CD4-positive, alpha-beta T cell treated with Interleukin-17A for 4 hours (primary cell): ENCODE data around the gene FUT9.
"Not testable (repeated sequence)": the region's sequence is repeated elsewhere in the genome, so short reads cannot be mapped to it uniquely, and the experiment has no call there.

Experiments
- DNase-seq: peaks from one replicate; pipeline ENCODE4 v3.0.0-alpha.2; 2020; ENCODE audit warnings: mixed read lengths

FUT9 gene

DNA sequence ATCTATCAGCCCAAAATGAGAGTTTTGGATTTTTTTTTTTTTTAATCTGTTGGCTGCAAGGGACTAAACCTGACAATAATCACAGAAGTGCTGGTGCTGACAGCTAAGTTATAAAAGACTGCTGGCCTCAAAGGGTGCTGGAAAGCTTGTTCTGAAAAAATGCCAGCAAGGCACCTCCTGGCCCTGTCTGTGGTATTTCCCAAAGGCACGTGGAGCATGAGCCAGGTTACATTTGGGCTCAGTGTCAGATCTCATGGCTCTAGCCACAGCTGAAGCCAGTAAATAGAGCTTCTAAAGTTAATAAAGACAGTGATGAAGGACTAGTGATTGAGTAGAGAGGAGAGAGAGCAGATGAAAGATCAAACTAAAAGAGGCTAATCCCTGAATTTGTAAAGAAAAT lies 178.9 kb downstream of the FUT9 start:
- no peak for DNase-seq

DNA sequence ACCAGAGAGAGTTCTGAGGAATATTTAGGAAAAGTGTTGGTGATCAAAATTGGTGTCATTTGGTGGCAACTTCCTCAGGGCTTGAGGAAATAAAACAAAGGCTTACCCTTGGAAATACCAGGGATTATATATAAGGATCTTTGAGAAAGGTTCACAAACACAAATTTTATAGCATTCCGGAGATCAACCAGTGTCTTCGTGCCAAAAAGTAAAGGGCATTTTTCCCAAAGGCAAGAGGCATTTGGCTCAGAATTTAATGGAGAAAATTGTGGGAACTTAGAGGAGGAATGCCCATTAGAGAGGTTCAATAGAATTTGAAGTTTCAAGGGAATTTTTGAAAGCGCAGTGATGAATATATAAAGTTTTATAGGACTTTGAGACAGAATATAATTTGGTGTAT lies 179.5 kb downstream of the FUT9 start:
- DNase-seq = no peak

DNA sequence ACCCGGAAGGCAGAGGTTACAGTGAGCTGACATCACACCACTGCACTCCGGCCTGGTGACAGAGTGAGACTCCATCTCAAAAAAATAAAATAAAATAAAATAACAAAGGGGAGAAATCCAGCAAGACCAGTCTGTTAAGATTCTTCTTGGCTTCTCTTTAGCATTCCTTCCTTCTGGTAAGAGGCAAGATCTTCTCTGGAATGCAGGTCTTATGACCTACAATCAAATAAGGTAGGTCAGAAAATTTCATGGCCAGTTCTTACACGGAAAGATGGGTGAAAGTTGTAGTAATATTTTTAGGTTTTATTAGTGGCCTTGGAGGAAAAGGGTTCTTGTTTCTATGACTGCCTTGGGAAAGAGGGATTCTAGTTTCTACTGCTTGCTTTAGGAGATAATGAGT lies 180.9 kb downstream of the FUT9 start:
- no peak for DNase-seq

DNA sequence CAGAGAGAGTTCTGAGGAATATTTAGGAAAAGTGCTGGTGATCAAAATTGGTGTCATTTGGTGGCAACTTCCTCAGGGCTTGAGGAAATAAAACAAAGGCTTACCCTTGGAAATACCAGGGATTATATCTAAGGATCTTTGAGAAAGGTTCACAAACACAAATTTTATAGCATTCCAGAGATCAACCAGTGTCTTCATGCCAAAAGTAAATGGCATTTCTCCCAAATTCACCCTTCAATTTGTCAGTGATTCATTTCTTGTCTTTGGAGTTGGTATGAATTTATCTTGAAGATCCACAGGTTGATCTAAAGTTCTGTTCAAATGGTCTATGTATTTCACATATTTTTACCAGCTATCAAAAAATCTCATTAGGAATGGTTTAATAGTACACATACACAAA lies 181.5 kb downstream of the FUT9 start:
- DNase-seq = no peak

DNA sequence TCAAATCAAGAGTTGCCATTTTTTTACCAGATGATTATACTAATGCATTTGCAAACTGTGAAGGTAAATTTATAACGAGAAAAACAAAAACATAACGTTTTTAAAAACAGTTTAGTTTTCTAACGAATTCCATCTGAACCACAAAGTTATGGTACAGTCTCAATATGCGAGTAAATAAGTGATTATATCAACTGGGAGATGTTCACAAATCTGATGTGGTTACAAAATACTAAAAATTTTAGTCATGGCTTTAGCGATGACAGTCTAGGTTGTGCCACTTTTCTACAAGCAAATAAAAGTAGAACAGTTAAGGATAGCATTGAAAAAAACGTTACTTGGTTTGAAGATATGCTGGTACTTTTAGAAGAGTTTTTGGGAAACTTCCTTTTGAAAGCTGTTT lies 186.8 kb downstream of the FUT9 start:
- DNase-seq = no peak

DNA sequence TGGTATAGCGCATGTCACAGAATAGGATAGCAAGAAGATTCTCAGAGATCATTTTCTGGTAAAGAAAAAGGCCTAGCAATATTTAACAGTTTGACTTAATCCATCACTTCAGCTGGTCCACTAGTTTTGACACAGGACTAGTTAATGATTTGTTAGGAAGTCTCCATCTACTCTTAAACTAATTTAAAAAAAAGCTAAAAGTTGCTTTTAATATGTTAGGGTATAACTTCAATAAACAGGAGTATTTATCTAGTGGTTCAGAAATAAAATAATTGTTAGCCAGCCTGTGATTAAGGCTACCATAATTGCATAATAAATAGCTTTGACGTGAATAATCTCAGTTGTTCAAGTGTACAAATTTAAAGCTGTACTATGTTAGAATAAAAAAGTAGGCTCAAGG lies 195.6 kb downstream of the FUT9 start:
- DNase-seq = no peak

GRCh38 chr6:96212066-96212465 lies 196.3 kb downstream of the FUT9 start:
- no peak for DNase-seq

GRCh38 chr6:96213784-96214183 lies 198.0 kb downstream of the FUT9 start:
- no peak for DNase-seq

DNA sequence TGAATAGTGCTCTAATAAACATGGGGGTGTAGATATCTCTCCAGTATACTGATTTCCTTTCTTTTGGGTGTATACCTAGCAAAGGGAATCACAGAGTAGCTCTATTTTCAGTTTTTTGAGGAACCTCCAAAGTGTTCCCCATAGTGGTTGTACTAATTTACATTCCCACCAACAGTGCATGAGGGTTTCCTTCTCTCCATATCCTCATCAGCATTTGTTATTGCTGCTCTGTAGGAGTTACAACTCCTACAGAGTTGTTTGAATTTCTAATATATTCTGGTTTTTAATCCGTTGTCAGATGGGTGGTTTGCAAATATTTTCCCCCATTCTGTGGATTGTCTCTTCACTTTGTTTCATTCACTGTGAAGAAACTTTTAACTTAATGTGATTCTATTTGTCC lies 207.9 kb downstream of the FUT9 start:
- no peak for DNase-seq

- DNase-seq = no peak
These were observed 211.4 kb downstream of the FUT9 start for GRCh38 chr6:96227135-96227534.

DNA sequence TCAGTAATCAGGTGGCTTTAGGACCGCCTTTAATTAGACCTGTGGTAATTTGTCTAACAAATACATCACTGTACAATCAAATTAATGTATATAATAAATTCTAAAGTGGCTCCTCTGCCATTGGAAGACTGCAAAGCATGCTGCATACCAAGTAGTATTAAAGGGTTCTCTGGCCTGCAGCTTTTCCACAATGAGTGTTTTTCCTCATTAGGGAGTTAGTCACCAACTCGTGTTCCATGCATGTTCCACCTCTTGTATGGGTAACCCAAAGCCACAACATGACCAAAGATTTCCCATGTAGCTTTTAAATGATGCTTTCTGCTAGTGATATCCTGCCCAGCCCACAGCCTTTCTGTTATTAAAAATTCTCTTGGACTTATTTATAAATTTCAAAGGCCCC lies 218.7 kb downstream of the FUT9 start:
- DNase-seq = no peak

GRCh38 chr6:96235927-96236326 lies 220.2 kb downstream of the FUT9 start:
- no peak for DNase-seq

- no peak for DNase-seq
These were observed 220.7 kb downstream of the FUT9 start for GRCh38 chr6:96236471-96236870.

DNA sequence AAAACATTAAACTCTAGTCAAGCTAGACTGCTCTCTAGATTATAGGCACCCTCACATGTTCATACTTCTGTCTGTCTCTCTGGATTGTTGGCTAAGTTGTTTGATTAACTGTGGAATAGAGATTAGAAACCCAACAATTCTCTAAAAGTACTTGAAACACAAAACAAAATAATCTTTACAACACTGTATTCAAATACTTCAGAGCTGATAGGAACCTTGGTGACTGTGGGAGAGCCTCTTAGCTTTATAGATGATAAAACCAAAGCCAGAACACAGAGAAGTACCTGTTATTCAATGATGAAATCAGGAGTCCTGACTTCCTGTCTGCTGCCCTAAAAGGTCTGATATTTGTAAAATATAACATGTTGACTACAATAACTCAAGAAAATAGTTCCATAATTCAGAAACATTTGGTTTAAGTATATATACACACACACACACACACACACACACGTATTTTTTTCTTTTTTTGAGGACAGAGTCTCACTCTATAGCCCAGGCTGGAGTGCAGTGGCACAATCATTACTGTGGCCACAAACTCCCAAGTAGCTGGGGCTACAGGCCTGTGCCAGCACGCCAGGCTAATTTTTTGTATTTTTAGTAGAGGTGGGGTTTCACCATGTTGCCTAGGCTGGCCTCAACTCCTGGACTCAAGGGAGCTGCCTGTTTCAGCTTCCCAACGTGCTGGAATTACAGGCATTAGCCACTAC lies 222.0 kb downstream of the FUT9 start:
- DNase-seq = no peak

DNA sequence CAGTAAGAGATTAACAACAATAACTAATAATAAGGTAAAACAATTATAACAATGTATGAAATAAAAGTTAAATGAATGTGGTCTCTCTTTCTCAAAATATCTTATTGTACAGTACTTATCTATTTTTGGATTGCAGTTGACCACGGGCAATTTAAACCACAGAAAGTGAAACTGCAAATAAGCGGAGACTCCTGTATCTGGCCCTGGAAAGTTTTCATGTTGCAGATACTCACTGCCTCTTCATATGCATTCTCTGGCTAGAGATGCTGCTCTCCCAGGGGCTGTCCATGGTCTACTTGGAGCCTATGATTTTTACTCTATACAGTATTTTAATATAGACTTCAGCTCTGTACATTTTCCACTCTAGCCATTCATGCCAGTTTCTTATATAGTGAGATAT lies 230.8 kb downstream of the FUT9 start:
- no peak for DNase-seq

- DNase-seq = no peak
These were observed 234.0 kb downstream of the FUT9 start for GRCh38 chr6:96249755-96250154.

DNA sequence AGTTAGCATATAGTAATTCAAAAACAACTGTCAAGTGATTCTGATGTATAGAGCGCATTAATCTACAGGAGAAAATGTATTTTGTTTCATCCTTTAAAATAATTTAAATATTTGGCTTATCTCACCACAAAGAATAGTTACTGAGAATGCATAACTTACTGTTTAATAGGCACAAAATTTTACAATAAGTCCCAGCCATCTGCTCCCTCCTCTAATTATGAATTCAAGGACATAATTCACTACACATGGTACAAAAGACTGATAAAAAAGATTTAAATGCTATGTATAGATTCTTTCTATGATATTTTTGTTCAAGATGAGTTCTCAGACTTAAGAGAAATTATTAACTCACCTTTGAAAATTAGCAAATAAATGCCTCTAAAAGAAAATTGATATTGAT lies 242.0 kb downstream of the FUT9 start:
- DNase-seq = no peak

DNA sequence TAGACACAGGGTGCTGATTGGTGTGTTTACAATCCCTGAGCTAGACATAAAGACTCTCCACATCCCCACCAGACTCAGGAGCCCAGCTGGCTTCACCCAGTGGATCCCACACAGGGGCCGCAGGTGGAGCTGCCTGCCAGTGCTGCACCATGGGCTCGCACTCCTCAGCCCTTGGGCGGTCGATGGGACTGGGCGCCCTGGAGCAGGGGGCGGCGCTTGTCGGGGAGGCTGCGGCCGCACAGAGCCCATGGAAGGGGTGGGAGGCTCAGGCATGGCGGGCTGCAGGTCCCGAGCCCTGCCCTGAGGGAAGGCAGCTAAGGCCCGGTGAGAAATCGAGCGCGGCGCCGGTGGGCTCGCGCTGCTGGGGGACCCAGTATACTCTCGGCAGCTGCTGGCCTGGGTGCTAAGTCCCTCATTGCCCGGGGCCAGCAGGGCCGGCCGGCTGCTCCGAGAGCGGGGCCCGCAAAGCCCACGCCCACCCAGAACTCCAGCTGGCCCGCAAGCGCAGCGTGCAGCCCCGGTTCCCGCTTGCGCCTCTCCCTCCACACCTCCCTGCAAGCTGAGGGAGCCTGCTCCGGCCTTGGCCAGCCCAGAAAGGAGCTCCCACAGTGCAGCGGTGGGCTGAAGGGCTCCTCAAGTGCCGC lies 245.1 kb downstream of the FUT9 start:
- DNase-seq = not testable (repeated sequence)
